K562 (cell line): ENCODE data around the gene NEMP1. TPM values are rescaled to one million over a fixed set of nuclear protein-coding genes. Genes with fewer than 3 reads are reported as not detected.

Source experiments
- ATAC-seq: fragments of 200-7000 bp; cut with Tn5 transposase; 3 replicates; pipeline ENCODE4 v1.9.1; 2020; ENCODE audit warnings: moderate library complexity
- BruUV-seq: library from RNA; stranded (reverse); fragments of 400-500 nt; replicated peaks from 2 replicates; lab custom pipeline; 2021; lab: Mats Ljungman, UMichigan
- CTCF ChIA-PET: fragments of 300-600 bp; formaldehyde crosslinking; extraction: SDS; loops from one replicate; lab custom pipeline; 2021; ENCODE audit warnings: low intra/inter-chr PET ratio; lab: Yijun Ruan, JAX
- POLR2A ChIA-PET: fragments of 300-600, 350-650 bp; sonication (Branson Sonifier 250); formaldehyde crosslinking; extraction: SDS; loops from one replicate; lab custom pipeline; 2021; ENCODE audit warnings: antibody characterized with exemption, inconsistent platforms; lab: Yijun Ruan, JAX
- DNase-seq, 4 experiments: peaks; one replicate each; pipeline versions ENCODE4 v3.0.0 to v3.0.0-alpha.2; 2011 to 2018; ENCODE audit warnings: low spot score in 3 of 4, mixed read lengths in 3 of 4; ENCODE audit errors: extremely low read depth in 1 of 4
- FAIRE-seq: peaks from 2 replicates; lab custom pipeline; 2011; peaks lifted over from hg19 to GRCh38; lab: Jason Lieb, UNC
- H2AFZ ChIP-seq: 2 replicates; pipeline ENCODE4 v1.6.0; 2011; ENCODE audit warnings: low read depth, low read length, control low read depth, inconsistent platforms
- H3K27ac ChIP-seq: fragments of 200-600 bp; 3 replicates; pipeline ENCODE4 v1.8.0; 2011; ENCODE audit warnings: low read depth, mild to moderate bottlenecking, control low read depth, inconsistent platforms, low read length, moderate library complexity, mixed read lengths; ENCODE audit errors: extremely low read depth
- H3K27me3 ChIP-seq, 2 experiments: fragments of 300-600 bp in 1 of 2; 2 replicates in 1 of 2; 3 replicates in 1 of 2; pipeline versions ENCODE4 v1.6.0 to v1.8.0; 2011; ENCODE audit warnings: inconsistent platforms in 2 of 2, low read length in 2 of 2, mild to moderate bottlenecking in 1 of 2, mixed read lengths in 1 of 2, moderate library complexity in 1 of 2; ENCODE audit not compliant: control insufficient read depth in 2 of 2, insufficient read depth in 2 of 2
- H3K36me3 ChIP-seq: fragments of 300-600 bp; 3 replicates; pipeline ENCODE4 v1.8.0; 2011; ENCODE audit warnings: mild to moderate bottlenecking, low read length, inconsistent platforms; ENCODE audit not compliant: control insufficient read depth, insufficient read depth
- H3K4me1 ChIP-seq, 2 experiments: fragments of 200-600 bp in 1 of 2; replicated peaks in 1 of 2; 2 replicates in 1 of 2; 3 replicates in 1 of 2; pipeline versions ENCODE4 v1.5.1 to v1.8.0; 2011; ENCODE audit warnings: inconsistent platforms in 2 of 2, low read length in 2 of 2, mild to moderate bottlenecking in 1 of 2, mixed read lengths in 1 of 2, moderate library complexity in 1 of 2; ENCODE audit not compliant: control insufficient read depth in 2 of 2, insufficient read depth in 2 of 2
- H3K4me2 ChIP-seq: 2 replicates; pipeline ENCODE4 v1.6.1; 2011; ENCODE audit warnings: low read length, control low read depth, inconsistent platforms, mixed read lengths; ENCODE audit not compliant: insufficient read depth
- H3K4me3 ChIP-seq: fragments of 200-600 bp; sonication (generic), shearing (Covaris generic); 2 replicates; pipeline ENCODE4 v1.5.1; 2016; ENCODE audit warnings: control low read depth, inconsistent platforms
- H3K79me2 ChIP-seq: fragments of 200-600 bp; 3 replicates; pipeline ENCODE4 v1.8.0; 2011; ENCODE audit warnings: low read length, inconsistent platforms; ENCODE audit not compliant: control insufficient read depth, insufficient read depth
- H3K9ac ChIP-seq, 2 experiments: 2 replicates each; pipeline versions ENCODE4 v1.6.0 to v1.6.1; 2011; ENCODE audit warnings: low read depth in 2 of 2, low read length in 2 of 2, control low read depth in 1 of 2, inconsistent platforms in 1 of 2, mild to moderate bottlenecking in 1 of 2, mixed read lengths in 1 of 2; ENCODE audit not compliant: insufficient read depth in 1 of 2
- H3K9me1 ChIP-seq: one replicate; pipeline ENCODE4 v1.6.0; 2011; ENCODE audit warnings: inconsistent platforms, mild to moderate bottlenecking, low read length, moderate library complexity; ENCODE audit not compliant: control insufficient read depth, insufficient read depth
- H3K9me3 ChIP-seq: replicated peaks from 2 replicates; pipeline ENCODE4 v1.5.1; 2011; ENCODE audit warnings: low read depth, low read length, inconsistent platforms; ENCODE audit not compliant: control insufficient read depth, insufficient read depth
- H4K20me1 ChIP-seq: replicated peaks from 2 replicates; pipeline ENCODE4 v1.6.1; 2011; ENCODE audit warnings: low read length, inconsistent platforms, mixed read lengths; ENCODE audit not compliant: control insufficient read depth, insufficient read depth
- BCL6 ChIP-seq: fragments of 250-450 bp; sonication (Bioruptor Pico); IDR thresholded peaks from 2 replicates; pipeline ENCODE4 v1.4.0; 2020
- CAMTA2 ChIP-seq: fragments of 250-450 bp; sonication (Bioruptor Pico); conservative IDR thresholded peaks from 2 replicates; pipeline ENCODE4 v1.5.1; 2022
- CREM ChIP-seq: IDR thresholded peaks from 2 replicates; pipeline ENCODE4 v1.6.1; 2014; ENCODE audit warnings: antibody characterized with exemption, low read depth
- FOXM1 ChIP-seq, 2 experiments: fragments of 450-650 bp in 1 of 2; sonication (generic) in 1 of 2; formaldehyde crosslinking in 1 of 2; IDR thresholded peaks; 2 replicates each; pipeline versions ENCODE4 v1.6.1 to v1.9.0; 2017 to 2022; ENCODE audit warnings: low read depth in 2 of 2, mild to moderate bottlenecking in 2 of 2, missing genetic modification reagents in 1 of 2, moderate library complexity in 1 of 2
- MAZ ChIP-seq, 2 experiments: fragments of 450-650 bp in 1 of 2; sonication (generic) in 1 of 2; formaldehyde crosslinking; IDR thresholded peaks in 1 of 2; conservative IDR thresholded peaks in 1 of 2; 2 replicates each; pipeline versions ENCODE4 v1.4.0 to v1.5.0; 2020; ENCODE audit warnings: mild to moderate bottlenecking in 1 of 2, missing genetic modification reagents in 1 of 2
- MBD2 ChIP-seq: sonication (generic); IDR thresholded peaks from 2 replicates; pipeline ENCODE4 v1.6.1; 2016; ENCODE audit warnings: low read depth, borderline replicate concordance
- MXI1 ChIP-seq: IDR thresholded peaks from 2 replicates; pipeline ENCODE4 v1.6.1; 2011; ENCODE audit warnings: low read depth, mild to moderate bottlenecking, improper control_type of control experiment, low read length
- NFIC ChIP-seq: fragments of 450-650 bp; IDR thresholded peaks from 2 replicates; pipeline ENCODE4 v1.6.1; 2017; ENCODE audit warnings: mild to moderate bottlenecking, inconsistent platforms
- PCBP1 ChIP-seq: fragments of 200-400 bp; formaldehyde crosslinking; IDR thresholded peaks from 2 replicates; pipeline ENCODE4 v1.6.1; 2018; ENCODE audit warnings: mild to moderate bottlenecking, low read depth, low read length; ENCODE audit not compliant: poor library complexity, severe bottlenecking
- PRPF4 ChIP-seq: fragments of 200-400 bp; formaldehyde crosslinking; IDR thresholded peaks from one replicate; pipeline ENCODE4 v1.6.1; 2017; ENCODE audit warnings: low read length, low read depth, mild to moderate bottlenecking; ENCODE audit not compliant: insufficient read depth, poor library complexity, severe bottlenecking
- RFX7 ChIP-seq: fragments of 250-450 bp; sonication (Bioruptor Pico); IDR thresholded peaks from 2 replicates; pipeline ENCODE4 v1.5.1; 2021; ENCODE audit warnings: mild to moderate bottlenecking
- SUPT5H ChIP-seq: fragments of 450-650 bp; IDR thresholded peaks from 2 replicates; pipeline ENCODE4 v1.6.1; 2016
- TEAD1 ChIP-seq, 2 experiments: fragments of 450-650 bp in 1 of 2; sonication (generic) in 1 of 2; formaldehyde crosslinking; IDR thresholded peaks; 2 replicates each; pipeline versions ENCODE4 v1.4.0 to v1.8.0; 2020 to 2022; ENCODE audit warnings: mild to moderate bottlenecking in 2 of 2, missing genetic modification reagents in 1 of 2
- ZNF253 ChIP-seq: fragments of 250-450 bp; sonication (Bioruptor Pico); conservative IDR thresholded peaks from 2 replicates; pipeline ENCODE4 v1.6.1; 2021; ENCODE audit warnings: mild to moderate bottlenecking
- ZNF384 ChIP-seq: IDR thresholded peaks from 2 replicates; pipeline ENCODE4 v1.6.1; 2012; ENCODE audit warnings: low read depth, low read length, improper control_type of control experiment
- ZNF75A ChIP-seq: fragments of 450-650 bp; formaldehyde crosslinking; IDR thresholded peaks from 2 replicates; pipeline ENCODE4 v1.4.0; 2020; ENCODE audit warnings: mild to moderate bottlenecking
- WGBS: fragments of 100-300 bp; shearing (Covaris generic); methylation state at CpG from one replicate; pipeline ENCODE4 v1.1.6; 2016; ENCODE audit warnings: low coverage, mixed read lengths; ENCODE audit not compliant: insufficient coverage; ENCODE audit errors: missing lambda C conversion rate; 5-methylcytosine and 5-hydroxymethylcytosine counted together
- in situ Hi-C: fragments of 300-500 bp; cut with MboI; formaldehyde crosslinking; loops from 4 replicates; pipeline ENCODE4 v1.15.0; 2018; ENCODE audit warnings: inconsistent platforms, mixed read lengths
- intact Hi-C: fragments of 100-400 bp; cut with micrococcal nuclease; formaldehyde crosslinking; loops from 2 replicates; pipeline ENCODE4 v1.14.2; 2022
- polyA plus RNA-seq, 8 experiments: library from polyadenylated mRNA; depleted of rRNA in 4 of 8; stranded (reverse) in 5 of 8; unstranded in 3 of 8; fragments of >200 nt; fragmentation: Nextera tagmentation in 2 of 8; fragmentation: Illumina TruSeq in 1 of 8; extraction: Ambion mirVana in 2 of 8; extraction: Trizol in 1 of 8; gene quantifications; 2 replicates each; pipeline versions ENCODE4 v1.2.1 to v1.2.3, GENCODE V29; 2011 to 2014; ENCODE audit warnings: inconsistent platforms in 1 of 8, missing spikeins in 1 of 8
- total RNA-seq, 7 experiments: library from RNA; depleted of rRNA in 6 of 7; stranded (reverse); fragments of >200 nt in 6 of 7; fragmentation: Illumina TruSeq in 2 of 7; extraction: Trizol in 2 of 7; gene quantifications; 2 replicates each; pipeline versions ENCODE4 v1.2.1 to v1.2.3, GENCODE V29; 2011 to 2021; ENCODE audit warnings: low replicate concordance in 1 of 7

The NEMP1 gene
- total and polyA plus RNA-seq, 9 of the 15 experiments (the other 6 are each of a cell fraction or from before 2014, with no cell fraction given) = 9.5 to 82.2 (median 41.2) TPM

DNA sequence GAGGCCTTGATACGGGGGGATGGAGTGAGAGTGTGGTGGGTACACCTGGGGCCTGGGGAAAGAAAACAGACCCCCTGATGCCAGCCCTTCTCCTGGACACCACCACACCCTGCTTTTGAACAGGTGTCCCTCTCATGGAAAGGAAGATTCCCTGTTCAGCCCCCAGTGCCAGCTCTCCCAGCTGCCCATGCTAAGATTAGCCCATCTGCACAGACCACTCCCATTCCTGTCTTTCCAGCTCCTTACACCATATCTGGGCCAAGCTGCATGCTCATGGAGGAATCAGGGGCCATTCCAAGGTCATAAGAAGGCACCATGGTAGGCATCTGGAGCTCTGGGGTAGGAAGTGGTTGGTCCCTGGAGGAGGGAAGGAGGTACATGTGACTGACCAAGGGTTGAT is 20.0 kb upstream of the NEMP1 start:
- ATAC-seq = no peak
- Histone ChIP-seq H3K4me2 (no peak overlapping the region), H3K9me1 (no peaks in the 10 kb centered on the region), H3K9ac (peak overlapping the region in 1 of 2 experiments; percentile 19; a peak in 1 of 4 replicates), H3K4me3 (no peak overlapping the region), H3K27me3 (no peaks in the 10 kb centered on the region; a peak in 1 of 5 replicates), H2AFZ (no peak overlapping the region), H3K36me3 (peaks cover 54% of the 10 kb centered on the region), H3K27ac (no peak overlapping the region), H3K4me1 (peaks cover 42 to 65% of the 10 kb centered on the region in 2 experiments), H4K20me1 (no peaks in the 10 kb centered on the region), H3K9me3 (no peaks in the 10 kb centered on the region), H3K79me2 (peaks cover 3% of the 10 kb centered on the region; the same call in 2 of the 3 replicates)
- DNase-seq = no peak
- no TSS peak for BruUV-seq
- 88% methylated on average over 1 of the region's 1 CpG for WGBS
- no peak for FAIRE-seq
- TF ChIP-seq PCBP1 (no peak), ZNF75A (CRISPR knock-in tag) (no peak), MBD2 (no peak), TEAD1 (CRISPR knock-in tag; IDR thresholded peaks at IDR 0.05) (no peak), CREM (no peak), CAMTA2 (CRISPR knock-in tag) (no peak), PRPF4 (no peak), MXI1 (no peak), SUPT5H (no peak), MAZ (CRISPR knock-in tag; conservative IDR thresholded peaks at IDR 0.05 in 1 of 2, IDR thresholded peaks at IDR 0.05 in 1 of 2) (no peak), ZNF384 (no peak), NFIC (no peak), BCL6 (CRISPR knock-in tag) (no peak), ZNF253 (CRISPR knock-in tag) (no peak), FOXM1 (IDR thresholded peaks at IDR 0.05; ENCODE audit: low read depth) (no peak), FOXM1 (CRISPR knock-in tag; IDR thresholded peaks at IDR 0.05; ENCODE audit: low read depth) (no peak), RFX7 (CRISPR knock-in tag) (no peak)
- CTCF ChIA-PET = no interaction called here
- POLR2A ChIA-PET = interaction anchor here (1.1 to 5.1 kb wide), 4 partner anchors 10 to 29 kb away, joined by 3 to 32 read pairs (median 4); partner anchors contain the start of gene STAT6
- intact Hi-C loops (no loop called here), in situ Hi-C loops (no loop called here)
